Stimulated activated CD8-positive, alpha-beta memory T cell treated with anti-CD3 and anti-CD28 coated beads, Interleukin-15, amount 100 ng/mL, for 4 hours (primary cell): Measurements from ENCODE around the gene GSX1.

Experiments used
- DNase-seq, 2 donors: peaks; one replicate each; pipeline ENCODE4 v3.0.0-alpha.2; 2020; ENCODE audit warnings: low read depth in 2 of 2

The GSX1 gene

DNA sequence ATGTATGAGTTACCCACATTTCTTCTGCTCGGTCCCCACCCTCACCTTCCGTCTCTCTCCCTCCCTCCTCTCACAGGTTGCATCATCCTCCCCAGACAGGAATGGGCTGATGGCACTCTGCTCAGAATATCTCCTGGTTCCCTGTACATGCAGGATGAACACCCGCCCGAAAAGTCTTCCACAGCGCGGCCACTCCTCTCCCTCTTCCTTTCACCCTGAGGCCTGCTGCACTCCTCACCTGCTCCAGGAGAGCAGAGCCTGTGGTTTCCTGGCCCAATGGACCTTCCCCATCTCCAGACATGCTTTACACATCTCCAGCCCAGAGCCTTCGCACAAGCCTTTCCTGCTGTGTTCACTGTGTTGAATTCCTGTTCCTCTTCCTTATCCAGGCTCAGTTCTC, 40.9 kb downstream of the GSX1 start:
- no peak for DNase-seq

DNA sequence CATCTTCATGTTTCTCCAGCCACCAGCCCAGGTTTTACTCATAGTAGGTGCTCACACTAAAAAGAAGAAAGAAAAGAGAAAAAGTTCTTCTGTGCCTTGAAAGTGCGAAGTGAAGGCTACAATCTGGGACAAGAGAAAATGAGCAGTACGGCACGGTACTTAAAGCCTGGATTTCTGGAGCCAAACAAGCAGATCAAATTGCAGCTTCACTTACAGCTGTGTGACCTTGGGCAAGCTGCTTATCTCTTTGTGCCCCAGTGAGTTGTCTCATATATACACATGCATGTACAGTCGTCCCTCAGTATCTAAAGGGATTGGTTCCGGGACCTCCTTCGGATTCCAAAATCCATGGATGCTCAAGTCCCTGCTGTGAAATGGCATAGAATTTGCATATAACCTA, 41.8 kb downstream of the GSX1 start:
- no peak for DNase-seq

GRCh38 chr13:27835799-27836198, 43.5 kb downstream of the GSX1 start:
- no peak for DNase-seq

GRCh38 chr13:27839809-27840467, 47.7 kb downstream of the GSX1 start:
- no peak for DNase-seq

GRCh38 chr13:27842571-27842970, 50.3 kb downstream of the GSX1 start:
- DNase-seq: no peak
